Mesendoderm (in vitro differentiated cells): ENCODE data around the gene ZNF217.
"Not testable (repeated sequence)": the region's sequence is repeated elsewhere in the genome, so short reads cannot be mapped to it uniquely, and the experiment has no call there.

Source experiments
- DNase-seq: peaks from one replicate; pipeline ENCODE4 v3.0.0; 2013
- H2AK5ac ChIP-seq: 2 replicates; pipeline ENCODE4 v1.6.1; 2013; ENCODE audit warnings: low read length, inconsistent platforms
- H2BK120ac ChIP-seq: 2 replicates; pipeline ENCODE4 v1.6.1; 2013; ENCODE audit warnings: low read depth, mild to moderate bottlenecking, low read length, moderate library complexity, mixed read lengths
- H2BK15ac ChIP-seq: replicated peaks from 2 replicates; pipeline ENCODE4 v1.6.1; 2013; ENCODE audit warnings: low read depth, mild to moderate bottlenecking, moderate library complexity
- H2BK5ac ChIP-seq: 2 replicates; pipeline ENCODE4 v1.6.1; 2013; ENCODE audit warnings: low read length, inconsistent platforms
- H3K18ac ChIP-seq: 2 replicates; pipeline ENCODE4 v1.6.1; 2013; ENCODE audit warnings: mild to moderate bottlenecking, low read length, mixed read lengths
- H3K23ac ChIP-seq: one replicate; pipeline ENCODE4 v1.6.1; 2013; ENCODE audit warnings: low read length
- H3K27ac ChIP-seq: 2 replicates; pipeline ENCODE4 v1.5.1; 2013; ENCODE audit warnings: low read depth, mild to moderate bottlenecking, inconsistent platforms, low read length, moderate library complexity
- H3K27me3 ChIP-seq: 2 replicates; pipeline ENCODE4 v1.6.1; 2013; ENCODE audit warnings: low read length, control low read depth, mild to moderate bottlenecking, inconsistent platforms; ENCODE audit not compliant: insufficient read depth, poor library complexity
- H3K36me3 ChIP-seq: 2 replicates; pipeline ENCODE4 v1.6.1; 2013; ENCODE audit warnings: low read length, inconsistent platforms; ENCODE audit not compliant: control insufficient read depth, insufficient read depth
- H3K4ac ChIP-seq: one replicate; pipeline ENCODE4 v1.6.1; 2013; ENCODE audit warnings: low read depth, mild to moderate bottlenecking, low read length, moderate library complexity
- H3K4me1 ChIP-seq: 2 replicates; pipeline ENCODE4 v1.6.1; 2013; ENCODE audit warnings: low read depth, low read length, inconsistent platforms; ENCODE audit not compliant: control insufficient read depth
- H3K4me2 ChIP-seq: 2 replicates; pipeline ENCODE4 v1.6.1; 2013; ENCODE audit warnings: low read length
- H3K4me3 ChIP-seq: 2 replicates; pipeline ENCODE4 v1.5.1; 2013; ENCODE audit warnings: mild to moderate bottlenecking, low read length
- H3K56ac ChIP-seq: one replicate; pipeline ENCODE4 v1.6.1; 2013; ENCODE audit warnings: low read length
- H3K79me1 ChIP-seq: 2 replicates; pipeline ENCODE4 v1.6.1; 2013; ENCODE audit warnings: low read length, inconsistent platforms
- H3K79me2 ChIP-seq: 2 replicates; pipeline ENCODE4 v1.6.1; 2013; ENCODE audit warnings: mild to moderate bottlenecking, low read length; ENCODE audit not compliant: control insufficient read depth, insufficient read depth
- H3K9ac ChIP-seq: 2 replicates; pipeline ENCODE4 v1.6.1; 2013; ENCODE audit warnings: low read length, inconsistent platforms
- H4K5ac ChIP-seq: one replicate; pipeline ENCODE4 v1.6.1; 2013; ENCODE audit warnings: low read length
- H4K8ac ChIP-seq: one replicate; pipeline ENCODE4 v1.6.1; 2013; ENCODE audit warnings: low read depth, mild to moderate bottlenecking, control low read depth, low read length, moderate library complexity
- WGBS: extraction: QIAGEN DNeasy Blood & Tissue Kit; methylation state at CpG from one replicate; pipeline ENCODE4 v1.1.7; 2013; ENCODE audit warnings: low lambda C conversion rate, missing lambda C conversion rate; ENCODE audit not compliant: insufficient coverage; ENCODE audit errors: extremely low coverage; 5-methylcytosine and 5-hydroxymethylcytosine counted together

ZNF217 gene

DNA sequence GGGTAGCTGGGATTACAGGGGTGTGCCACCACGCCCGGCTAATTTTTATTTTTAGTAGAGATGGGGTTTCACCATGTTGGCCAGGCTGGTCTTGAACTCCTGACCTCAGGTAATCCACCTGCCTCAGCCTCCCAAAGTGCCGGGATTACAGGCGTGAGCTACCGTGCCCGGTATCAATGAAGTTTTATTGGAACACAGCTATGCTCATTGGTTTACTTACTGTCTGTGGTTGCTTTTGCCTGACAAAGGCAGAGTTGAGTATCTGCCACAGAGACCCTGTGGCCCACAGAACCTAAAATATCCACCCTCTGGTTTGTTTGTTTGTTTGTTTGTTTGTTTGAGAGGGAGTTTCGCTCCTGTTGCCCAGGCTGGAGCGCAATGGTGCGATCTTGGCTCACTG is 43.7 kb upstream of the ZNF217 start:
- H3K27ac ChIP-seq, H2BK15ac ChIP-seq, H3K18ac ChIP-seq, H2BK5ac ChIP-seq, H3K79me1 ChIP-seq, H3K9ac ChIP-seq, H4K8ac ChIP-seq, H3K4me1 ChIP-seq, H4K5ac ChIP-seq, DNase-seq, H3K4ac ChIP-seq, H3K23ac ChIP-seq, H3K27me3 ChIP-seq, H3K36me3 ChIP-seq, H2AK5ac ChIP-seq, H3K4me3 ChIP-seq, H3K79me2 ChIP-seq, H2BK120ac ChIP-seq, H3K56ac ChIP-seq, H3K4me2 ChIP-seq: not testable (repeated sequence)
- WGBS: no CpG with 5 or more reads among the region's 9 CpGs

DNA sequence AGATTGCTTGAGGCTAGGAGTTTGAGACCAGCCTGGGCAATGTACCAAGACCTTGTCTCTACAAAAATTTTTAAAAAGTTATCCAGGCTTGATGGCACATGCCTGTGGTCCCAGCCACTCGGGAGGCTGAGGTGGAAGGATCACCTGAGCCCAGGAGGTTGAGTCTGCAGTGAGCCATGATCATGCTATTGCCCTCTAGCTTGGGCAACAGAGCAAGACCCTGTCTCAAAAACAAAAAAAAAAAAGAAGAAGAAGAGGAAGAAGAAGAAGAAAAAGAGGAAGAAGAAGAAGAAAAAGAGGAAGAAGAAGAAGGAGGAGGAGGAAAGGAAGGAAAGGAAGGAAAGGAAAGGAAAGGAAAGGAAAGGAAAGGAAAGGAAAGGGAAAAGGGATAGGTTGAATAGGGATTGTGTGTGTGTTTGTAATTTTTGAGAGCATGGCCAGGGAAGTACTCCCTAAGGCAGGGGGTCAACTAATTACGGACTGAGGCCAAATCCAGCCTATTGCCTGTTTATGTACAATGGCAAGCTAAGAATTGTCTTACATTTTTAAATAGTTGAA is 43.0 kb upstream of the ZNF217 start:
- no peak for DNase-seq
- Histone ChIP-seq H3K4ac (no peak overlapping the region), H3K36me3 (no peaks in the 10 kb centered on the region), H3K56ac (no peak overlapping the region), H3K4me2 (no peak overlapping the region), H3K27ac (no peak overlapping the region), H2BK120ac (no peak overlapping the region), H3K9ac (no peak overlapping the region), H3K79me2 (no peaks in the 10 kb centered on the region), H3K79me1 (no peaks in the 10 kb centered on the region), H4K8ac (no peak overlapping the region), H3K23ac (no peak overlapping the region), H2BK5ac (no peak overlapping the region), H3K4me1 (no peaks in the 10 kb centered on the region), H2AK5ac (no peak overlapping the region), H2BK15ac (no peak overlapping the region), H3K4me3 (no peak overlapping the region), H4K5ac (no peak overlapping the region), H3K27me3 (no peaks in the 10 kb centered on the region), H3K18ac (no peak overlapping the region)
- WGBS: no CpG with 5 or more reads among the region's 2 CpGs

- Histone ChIP-seq H3K9ac (no peak overlapping the region), H3K18ac (no peak overlapping the region), H4K5ac (no peak overlapping the region), H3K27me3 (no peaks in the 10 kb centered on the region), H3K23ac (no peak overlapping the region), H4K8ac (no peak overlapping the region), H3K79me1 (no peaks in the 10 kb centered on the region), H2BK5ac (no peak overlapping the region), H2AK5ac (no peak overlapping the region), H2BK120ac (no peak overlapping the region), H2BK15ac (no peak overlapping the region), H3K27ac (no peak overlapping the region), H3K36me3 (no peaks in the 10 kb centered on the region), H3K4ac (no peak overlapping the region), H3K4me1 (no peaks in the 10 kb centered on the region), H3K4me3 (no peak overlapping the region), H3K56ac (no peak overlapping the region), H3K4me2 (no peak overlapping the region), H3K79me2 (no peaks in the 10 kb centered on the region)
- WGBS: no CpG with 5 or more reads among the region's 5 CpGs
- no peak for DNase-seq
Observed at GRCh38 chr20:53635221-53635620, 41.6 kb upstream of the ZNF217 start.

DNA sequence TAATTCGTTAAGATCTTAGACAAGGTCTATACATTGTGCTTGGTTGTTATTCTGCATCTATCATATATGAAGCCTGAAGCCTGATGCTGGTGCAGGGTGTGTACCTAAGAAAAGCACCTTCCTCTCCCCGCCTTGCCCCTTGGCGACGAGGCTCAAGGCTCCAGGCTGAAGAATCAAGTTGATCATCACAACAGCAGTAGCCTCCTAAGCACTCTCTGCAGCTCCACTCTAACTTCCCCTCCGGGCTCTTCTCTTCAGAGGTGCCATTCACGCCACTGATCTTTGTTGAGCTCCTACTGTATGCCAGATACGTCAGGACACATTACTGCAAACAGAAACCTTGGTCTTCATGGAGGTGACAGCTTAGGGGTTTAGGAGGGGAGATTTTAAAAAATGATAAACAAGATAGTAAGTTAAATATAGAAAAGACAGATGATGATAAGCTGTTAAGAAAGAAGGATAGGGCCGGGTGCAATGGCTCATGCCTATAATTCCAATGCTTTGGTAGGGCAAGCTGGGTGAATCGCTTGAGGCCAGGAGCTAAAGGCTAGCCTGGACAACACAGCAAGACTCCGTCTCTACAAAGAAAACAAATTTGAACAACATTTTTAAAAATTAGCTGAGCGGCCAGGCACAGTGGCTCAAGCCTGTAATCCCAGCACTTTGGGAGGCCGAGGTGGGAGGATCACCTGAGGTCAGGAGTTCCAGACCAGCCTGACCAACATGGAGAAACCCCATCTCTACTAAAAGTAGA is 38.4 kb upstream of the ZNF217 start:
- Histone ChIP-seq H3K27me3 (no peaks in the 10 kb centered on the region), H3K4me1 (no peaks in the 10 kb centered on the region), H4K8ac (no peak overlapping the region), H3K4ac (no peak overlapping the region), H3K36me3 (no peaks in the 10 kb centered on the region), H3K9ac (no peak overlapping the region), H3K79me2 (no peaks in the 10 kb centered on the region), H2BK15ac (no peak overlapping the region), H3K4me3 (no peak overlapping the region), H2BK5ac (no peak overlapping the region), H4K5ac (no peak overlapping the region), H3K18ac (no peak overlapping the region), H3K4me2 (no peak overlapping the region), H2AK5ac (no peak overlapping the region), H3K79me1 (no peaks in the 10 kb centered on the region), H3K23ac (no peak overlapping the region), H2BK120ac (no peak overlapping the region), H3K56ac (no peak overlapping the region), H3K27ac (no peak overlapping the region)
- no CpG with 5 or more reads among the region's 12 CpGs for WGBS
- no peak for DNase-seq

GRCh38 chr20:53629436-53629835 is 35.8 kb upstream of the ZNF217 start:
- no peak overlapping the region for H3K4me2 ChIP-seq
- H4K8ac ChIP-seq: no peak overlapping the region
- H3K27ac ChIP-seq: no peak overlapping the region
- H3K79me1 ChIP-seq: no peaks in the 10 kb centered on the region
- no peak overlapping the region for H3K18ac ChIP-seq
- H3K56ac ChIP-seq: no peak overlapping the region
- H4K5ac ChIP-seq: no peak overlapping the region
- no peak overlapping the region for H2BK15ac ChIP-seq
- H3K23ac ChIP-seq: no peak overlapping the region
- no peak overlapping the region for H2BK120ac ChIP-seq
- H3K4ac ChIP-seq: no peak overlapping the region
- H3K4me1 ChIP-seq: no peaks in the 10 kb centered on the region
- no peaks in the 10 kb centered on the region for H3K27me3 ChIP-seq
- H2BK5ac ChIP-seq: no peak overlapping the region
- DNase-seq: no peak
- no CpG with 5 or more reads among the region's 5 CpGs for WGBS
- no peak overlapping the region for H3K9ac ChIP-seq
- H3K79me2 ChIP-seq: no peaks in the 10 kb centered on the region
- no peaks in the 10 kb centered on the region for H3K36me3 ChIP-seq
- no peak overlapping the region for H3K4me3 ChIP-seq
- H2AK5ac ChIP-seq: no peak overlapping the region

DNA sequence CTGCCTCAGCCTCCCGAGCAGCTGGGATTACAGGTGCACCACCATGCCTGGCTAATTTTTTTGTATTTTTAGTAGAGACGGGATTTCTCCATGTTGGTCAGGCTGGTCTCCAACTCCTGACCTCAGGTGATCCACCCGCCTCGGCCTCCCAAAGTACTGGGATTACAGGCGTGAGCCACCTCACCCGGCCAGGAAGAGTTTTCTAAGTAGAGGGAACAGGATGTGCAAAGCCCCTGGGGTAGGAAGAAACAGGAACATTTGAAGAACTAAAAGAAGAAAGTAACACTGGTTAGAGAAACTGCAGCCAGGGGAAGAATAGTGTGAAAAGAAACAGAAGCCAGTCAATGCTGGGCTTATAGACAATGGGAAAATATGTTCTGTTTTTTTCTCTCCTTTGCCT is 35.1 kb upstream of the ZNF217 start:
- H3K79me2 ChIP-seq, H2AK5ac ChIP-seq, H3K4me1 ChIP-seq, H4K8ac ChIP-seq, H3K4me3 ChIP-seq, H3K27ac ChIP-seq, H3K18ac ChIP-seq, H3K27me3 ChIP-seq, H4K5ac ChIP-seq, H3K4ac ChIP-seq, H3K56ac ChIP-seq, H3K9ac ChIP-seq, DNase-seq, H2BK120ac ChIP-seq, H2BK15ac ChIP-seq, H3K36me3 ChIP-seq, H3K79me1 ChIP-seq, H3K23ac ChIP-seq, H3K4me2 ChIP-seq, H2BK5ac ChIP-seq: not testable (repeated sequence)
- WGBS: no CpG with 5 or more reads among the region's 6 CpGs
